Keratinocyte (primary cell): ENCODE data around the gene GPR180. TPM values are rescaled to one million over a fixed set of nuclear protein-coding genes. Genes with fewer than 3 reads are reported as not detected.
A peak's percentile ranks its signal among the peaks of the same experiment; 100 is the strongest.

Source experiments
- DNase-seq: peaks from one replicate; pipeline ENCODE4 v3.0.0-alpha.2; 2011; ENCODE audit warnings: low read depth, missing footprints, low spot score
- FAIRE-seq: peaks from 2 replicates; lab custom pipeline; 2011; peaks lifted over from hg19 to GRCh38; lab: Jason Lieb, UNC
- H2AFZ ChIP-seq: 2 replicates; pipeline ENCODE4 v1.6.0; 2012; ENCODE audit warnings: low read length, control low read depth, inconsistent platforms; ENCODE audit not compliant: control insufficient read depth
- H3K27ac ChIP-seq: 2 replicates; pipeline ENCODE4 v1.5.1; 2011; ENCODE audit warnings: low read length; ENCODE audit not compliant: control insufficient read depth, insufficient read depth
- H3K27me3 ChIP-seq: 3 replicates; pipeline ENCODE4 v1.6.0; 2011; ENCODE audit warnings: low read length; ENCODE audit not compliant: control insufficient read depth, insufficient read depth; ENCODE audit errors: extremely low read depth
- H3K36me3 ChIP-seq, 2 experiments: 2 replicates in 1 of 2; 3 replicates in 1 of 2; pipeline ENCODE4 v1.5.1; 2011; ENCODE audit warnings: low read length in 2 of 2, mild to moderate bottlenecking in 1 of 2; ENCODE audit not compliant: control insufficient read depth in 2 of 2, insufficient read depth in 2 of 2; ENCODE audit errors: extremely low read depth in 1 of 2
- H3K4me1 ChIP-seq: 3 replicates; pipeline ENCODE4 v1.5.1; 2011; ENCODE audit warnings: low read length; ENCODE audit not compliant: control insufficient read depth, insufficient read depth; ENCODE audit errors: extremely low read depth
- H3K4me2 ChIP-seq: 3 replicates; pipeline ENCODE4 v1.6.0; 2011; ENCODE audit warnings: low read depth, low read length; ENCODE audit not compliant: control insufficient read depth, insufficient read depth; ENCODE audit errors: extremely low read depth
- H3K4me3 ChIP-seq, 3 experiments: fragments of 200-600 bp in 1 of 3; sonication (generic) in 1 of 3; 2 replicates in 2 of 3; 3 replicates in 1 of 3; pipeline ENCODE4 v1.5.1; 2011 to 2016; ENCODE audit warnings: low read length in 3 of 3, mild to moderate bottlenecking in 3 of 3, control low read depth in 2 of 3, inconsistent platforms in 1 of 3, low read depth in 1 of 3, mixed read lengths in 1 of 3, mixed run types in 1 of 3, moderate library complexity in 1 of 3; ENCODE audit not compliant: control insufficient read depth in 2 of 3, insufficient read depth in 2 of 3; ENCODE audit errors: extremely low read depth in 1 of 3
- H3K79me2 ChIP-seq: 2 replicates; pipeline ENCODE4 v1.6.0; 2012; ENCODE audit warnings: low read length; ENCODE audit not compliant: control insufficient read depth, insufficient read depth
- H3K9ac ChIP-seq: 3 replicates; pipeline ENCODE4 v1.6.0; 2011; ENCODE audit warnings: low read length; ENCODE audit not compliant: control insufficient read depth, insufficient read depth; ENCODE audit errors: extremely low read depth
- H3K9me1 ChIP-seq: 3 replicates; pipeline ENCODE4 v1.6.0; 2011; ENCODE audit warnings: low read length; ENCODE audit not compliant: control insufficient read depth, insufficient read depth; ENCODE audit errors: extremely low read depth
- H3K9me3 ChIP-seq: 2 replicates; pipeline ENCODE4 v1.5.1; 2012; ENCODE audit warnings: low read depth, low read length; ENCODE audit not compliant: control insufficient read depth
- H4K20me1 ChIP-seq: 3 replicates; pipeline ENCODE4 v1.6.0; 2011; ENCODE audit warnings: low read length; ENCODE audit not compliant: control insufficient read depth, insufficient read depth; ENCODE audit errors: extremely low read depth
- CTCF ChIP-seq, 3 experiments: IDR thresholded peaks in 1 of 3; conservative IDR thresholded peaks in 1 of 3; optimal IDR thresholded peaks in 1 of 3; 2 replicates in 2 of 3; 3 replicates in 1 of 3; pipeline versions ENCODE3 to v1.5.1; 2011; ENCODE audit warnings: low read length in 3 of 3, mild to moderate bottlenecking in 3 of 3, moderate library complexity in 2 of 3, control low read depth in 1 of 3, inconsistent platforms in 1 of 3; ENCODE audit not compliant: insufficient read depth in 2 of 3; ENCODE audit errors: extremely low read depth in 1 of 3
- EZH2 ChIP-seq: IDR thresholded peaks from one replicate; pipeline ENCODE4 v1.6.1; 2012; ENCODE audit warnings: inconsistent platforms, mild to moderate bottlenecking, low read length, moderate library complexity
- dilution Hi-C: fragments of 300-500 bp; cut with MboI; formaldehyde crosslinking; loops from one replicate; pipeline ENCODE4 v1.7.0; 2020; ENCODE audit warnings: low sequenced_read_pairs; ENCODE audit not compliant: extremely low pct_ligation_motif_present
- polyA plus RNA-seq, 5 experiments: library from polyadenylated mRNA; depleted of rRNA in 3 of 5; stranded (reverse) in 3 of 5; stranded (forward) in 1 of 5; unstranded in 1 of 5; fragments of >200 nt; gene quantifications; 1 replicate in 1 of 5; 2 replicates in 3 of 5; 3 replicates in 1 of 5; pipeline versions ENCODE4 v1.2.1 to v1.2.3, GENCODE V29; 2011 to 2012; ENCODE audit warnings: missing spikeins in 2 of 5, low read depth in 1 of 5, low replicate concordance in 1 of 5
- small RNA-seq, 3 experiments: library from RNA; depleted of rRNA; stranded (forward); fragments of <200 nt; gene quantifications; one replicate each; pipeline ENCODE3, GENCODE V24; 2012; ENCODE audit warnings: low read depth in 3 of 3, low replicate concordance in 1 of 3; ENCODE audit not compliant: insufficient read length in 3 of 3

GPR180 gene
- polyA plus RNA-seq, 1 donor (not counting 4 experiments of a cell fraction or from before 2014, with no cell fraction given) = 9.9 TPM

GRCh38 chr13:94683409-94683808 is 81.8 kb downstream of the GPR180 start:
- no peak overlapping the region for H3K4me3 ChIP-seq
- H2AFZ ChIP-seq = no peak overlapping the region
- dilution Hi-C loops = no loop called here
- no peak overlapping the region for H3K27ac ChIP-seq
- peak; percentile 20 for FAIRE-seq
- TF ChIP-seq CTCF (optimal IDR thresholded peaks at IDR 0.05 in 1 of 3, IDR thresholded peaks at IDR 0.05 in 1 of 3, conservative IDR thresholded peaks at IDR 0.05 in 1 of 3; ENCODE audit: extremely low read depth in 1 of 3, insufficient read depth in 2 of 3, low read length in 3 of 3) = no peak
- TF ChIP-seq EZH2 = no peak
- no peaks in the 10 kb centered on the region for H3K27me3 ChIP-seq
- no peak for DNase-seq
- no peaks in the 10 kb centered on the region for H3K36me3 ChIP-seq
- no peaks in the 10 kb centered on the region for H4K20me1 ChIP-seq
- no peaks in the 10 kb centered on the region for H3K9me1 ChIP-seq
- H3K4me2 ChIP-seq = no peak overlapping the region
- no peak overlapping the region for H3K9ac ChIP-seq
- no peaks in the 10 kb centered on the region for H3K4me1 ChIP-seq
- no peaks in the 10 kb centered on the region for H3K79me2 ChIP-seq
- H3K9me3 ChIP-seq = no peaks in the 10 kb centered on the region

Small RNA genes within 50 kb of the gene (small RNA-seq; reads per million reads assigned to genes)
- 0.20 to 11.0 (median 3.3) reads per million in 3 experiments for gene RNA5SP36

Other genes with a start within 250 kb of the GPR180 start
- 0.04 to 0.08 TPM in 2 of 3 replicates, not detected in the other for gene DCT, start 122.2 kb upstream of the GPR180 start, polyA plus RNA-seq
- gene TGDS, start 5.7 kb upstream of the GPR180 start, polyA plus RNA-seq = 9.7 to 19.4 TPM (median 11.1 TPM) in 3 replicates
- gene SOX21, start 110.7 kb downstream of the GPR180 start, polyA plus RNA-seq = not detected in 3 replicates